GM12892 (cell line): ENCODE measurements around the gene HTR4.

Source experiments
- POLR2A ChIP-seq: IDR thresholded peaks from 2 replicates; pipeline ENCODE4 v1.6.1; 2011; ENCODE audit warnings: low read depth, low read length, control low read depth
- POLR2AphosphoS5 ChIP-seq: IDR thresholded peaks from 2 replicates; pipeline ENCODE4 v1.6.1; 2011; ENCODE audit warnings: low read depth, low read length, control low read depth
- TAF1 ChIP-seq: IDR thresholded peaks from 2 replicates; pipeline ENCODE4 v1.6.1; 2011; ENCODE audit warnings: low read depth, mild to moderate bottlenecking, control low read depth, low read length, borderline replicate concordance

DNA sequence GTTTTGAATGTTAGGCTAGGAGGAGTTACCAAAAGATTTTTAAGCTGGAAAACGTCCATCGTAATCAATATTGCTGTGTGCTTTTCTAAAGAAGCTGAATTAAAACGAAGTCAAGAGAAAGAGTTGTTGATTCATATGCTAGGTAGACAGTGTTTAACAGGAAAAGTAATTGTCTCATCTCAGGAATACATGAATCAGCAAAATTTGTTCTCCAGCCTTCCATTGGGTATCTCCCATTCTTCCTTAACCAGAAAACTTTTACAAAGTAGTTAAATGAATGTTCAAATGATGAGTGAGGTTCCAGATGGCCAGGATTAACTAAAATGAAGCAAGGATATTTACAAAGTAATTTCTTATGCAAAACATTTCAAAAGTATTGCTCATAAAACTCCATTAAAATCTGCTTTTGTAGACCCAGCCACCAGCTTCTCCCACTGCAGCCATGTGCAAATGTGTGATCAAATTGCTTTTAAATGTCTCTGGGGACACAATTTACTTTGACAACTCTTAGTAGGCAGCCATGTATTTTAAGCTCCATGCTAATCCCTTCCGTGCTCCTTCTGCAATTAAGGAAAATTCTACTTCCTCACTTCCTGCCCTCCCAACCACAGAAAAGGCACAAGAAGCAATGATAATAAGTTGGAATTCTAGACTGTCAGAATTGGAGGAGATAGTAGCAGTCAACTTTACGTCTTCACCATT is 121.2 kb downstream of the HTR4 start:
- TF ChIP-seq POLR2AphosphoS5 (no peak), POLR2A (no peak), TAF1 (no peak)
